Upper lobe of left lung (tissue), 6 donors: Measurements from ENCODE around the gene IMMP1L. TPM values are rescaled to one million over a fixed set of nuclear protein-coding genes. Genes with fewer than 3 reads are reported as not detected.

ENCODE experiments used
- ATAC-seq, 2 donors: fragments of 200-7000 bp; cut with Tn5 transposase; one replicate each; pipeline ENCODE4 v1.9.1; 2022; ENCODE audit warnings: mild to moderate bottlenecking in 2 of 2, moderate library complexity in 2 of 2; ENCODE audit not compliant: low FRiP score in 2 of 2
- DNase-seq, 2 donors: peaks; one replicate each; pipeline ENCODE4 v3.0.0-alpha.2; 2019 to 2020
- H3K27ac ChIP-seq, 4 donors: fragments of 200-600 bp; sonication (generic); one replicate each; pipeline ENCODE4 v1.5.1; 2016 to 2019
- H3K27me3 ChIP-seq, 4 donors: fragments of 200-600 bp; sonication (generic); one replicate each; pipeline ENCODE4 v1.5.1; 2017 to 2019
- H3K36me3 ChIP-seq, 4 donors: fragments of 200-600 bp; sonication (generic); one replicate each; pipeline ENCODE4 v1.5.1; 2016 to 2019
- H3K4me1 ChIP-seq, 4 donors: fragments of 200-600 bp; sonication (generic); one replicate each; pipeline ENCODE4 v1.5.1; 2018 to 2019
- H3K4me3 ChIP-seq, 4 donors: fragments of 200-600 bp; sonication (generic); one replicate each; pipeline ENCODE4 v1.5.1; 2017 to 2019; ENCODE audit warnings: mild to moderate bottlenecking in 2 of 4, moderate library complexity in 1 of 4
- H3K9me3 ChIP-seq, 4 donors: fragments of 200-600 bp; sonication (generic); one replicate each; pipeline ENCODE4 v1.5.1; 2018 to 2019
- CTCF ChIP-seq, 6 experiments: fragments of 450-650 bp in 4 of 6; fragments of 200-600 bp in 2 of 6; sonication (generic) in 2 of 6; IDR thresholded peaks; one replicate each; pipeline ENCODE4 v1.5.1; 2016 to 2019; ENCODE audit warnings: antibody characterized with exemption in 6 of 6
- EP300 ChIP-seq, 4 donors: sonication (generic); formaldehyde crosslinking; IDR thresholded peaks; one replicate each; pipeline ENCODE4 v1.5.1; 2017; ENCODE audit warnings: antibody characterized with exemption in 4 of 4, control low read depth in 2 of 4
- POLR2A ChIP-seq, 4 donors: fragments of 450-650 bp; IDR thresholded peaks; one replicate each; pipeline ENCODE4 v1.5.1; 2016 to 2017; ENCODE audit warnings: antibody characterized with exemption in 4 of 4, mild to moderate bottlenecking in 2 of 4
- POLR2AphosphoS5 ChIP-seq, 2 donors: sonication (generic); formaldehyde crosslinking; IDR thresholded peaks; one replicate each; pipeline ENCODE4 v1.5.1; 2017; ENCODE audit warnings: antibody characterized with exemption in 2 of 2
- WGBS, 2 donors: methylation state at CpG; one replicate each; pipeline ENCODE4 v1.1.5; 2017 to 2018; 5-methylcytosine and 5-hydroxymethylcytosine counted together
- total RNA-seq, 6 donors: library from RNA; depleted of rRNA in 4 of 6; stranded (reverse); fragments of >200 nt in 4 of 6; gene quantifications; one replicate each; pipeline versions ENCODE4 v1.1.0 to v1.2.1, GENCODE V29; 2016 to 2021
- donor health status: DM: no; HTN: no; CAD: no; lungs with moderate emphysema.
- donor health status: DM: no; HTN: yes; CAD: no; lungs with severe emphysema.

The IMMP1L gene
- total RNA-seq, 6 donors from 2014 or later, result 2.9 to 38.2 (median 14.2) TPM

- no peaks in the 10 kb centered on the region for H3K4me1 ChIP-seq
- no peak for TF ChIP-seq POLR2AphosphoS5 (IDR thresholded peaks at IDR 0.05)
- no peak for TF ChIP-seq EP300 (IDR thresholded peaks at IDR 0.05)
- no peak for TF ChIP-seq POLR2A (IDR thresholded peaks at IDR 0.05)
- no peak for TF ChIP-seq CTCF (IDR thresholded peaks at IDR 0.05)
- no peak overlapping the region for H3K27ac ChIP-seq
- 88 to 92% methylated on average over 4 of the region's 4 CpGs for WGBS, 2 donors
- no peaks in the 10 kb centered on the region for H3K9me3 ChIP-seq
- H3K27me3 ChIP-seq, result no peaks in the 10 kb centered on the region
- DNase-seq (no peak), ATAC-seq (no peak)
- no peaks in the 10 kb centered on the region for H3K36me3 ChIP-seq
- H3K4me3 ChIP-seq, result no peak overlapping the region
Measured at GRCh38 chr11:31535479-31535878, 26.1 kb upstream of the IMMP1L start.

- Histone ChIP-seq H3K4me3 (no peak overlapping the region), H3K4me1 (peaks cover 0 to 5% (median 0%) of the 10 kb centered on the region in 4 donors), H3K9me3 (no peaks in the 10 kb centered on the region), H3K36me3 (no peaks in the 10 kb centered on the region), H3K27me3 (no peaks in the 10 kb centered on the region), H3K27ac (no peak overlapping the region)
- no peak for ATAC-seq
- DNase-seq, result no peak
- no peak for TF ChIP-seq CTCF (IDR thresholded peaks at IDR 0.05)
- no peak for TF ChIP-seq POLR2AphosphoS5 (IDR thresholded peaks at IDR 0.05)
- TF ChIP-seq POLR2A (IDR thresholded peaks at IDR 0.05), result no peak
- TF ChIP-seq EP300 (IDR thresholded peaks at IDR 0.05), result no peak
- 74 to 85% methylated on average over 1 of the region's 1 CpG for WGBS, 2 donors
Measured at GRCh38 chr11:31531293-31531692, 21.9 kb upstream of the IMMP1L start.

- no peak for ATAC-seq
- no peak for DNase-seq
Measured at GRCh38 chr11:31529701-31530100, 20.3 kb upstream of the IMMP1L start.

GRCh38 chr11:31529189-31529588 lies 19.8 kb upstream of the IMMP1L start:
- Histone ChIP-seq H3K27me3 (no peaks in the 10 kb centered on the region), H3K9me3 (no peaks in the 10 kb centered on the region), H3K4me1 (peaks cover 0 to 5% (median 0%) of the 10 kb centered on the region in 4 donors), H3K36me3 (no peaks in the 10 kb centered on the region), H3K27ac (no peak overlapping the region), H3K4me3 (no peak overlapping the region)
- DNase-seq (no peak), ATAC-seq (no peak)
- 73 to 85% methylated on average over 2 of the region's 2 CpGs for WGBS, 2 donors
- TF ChIP-seq POLR2AphosphoS5 (IDR thresholded peaks at IDR 0.05) (no peak), EP300 (IDR thresholded peaks at IDR 0.05) (no peak), CTCF (IDR thresholded peaks at IDR 0.05) (no peak), POLR2A (IDR thresholded peaks at IDR 0.05) (no peak)

More at GRCh38 chr11:31529701-31530100, 20.3 kb upstream of the IMMP1L start:
- Histone ChIP-seq H3K4me3 (no peak overlapping the region), H3K9me3 (no peaks in the 10 kb centered on the region), H3K36me3 (no peaks in the 10 kb centered on the region), H3K27me3 (no peaks in the 10 kb centered on the region), H3K4me1 (peaks cover 0 to 5% (median 0%) of the 10 kb centered on the region in 4 donors), H3K27ac (no peak overlapping the region)
- TF ChIP-seq POLR2A (IDR thresholded peaks at IDR 0.05) (no peak), CTCF (IDR thresholded peaks at IDR 0.05) (no peak), EP300 (IDR thresholded peaks at IDR 0.05) (no peak), POLR2AphosphoS5 (IDR thresholded peaks at IDR 0.05) (no peak)

- no peaks in the 10 kb centered on the region for H3K9me3 ChIP-seq
- H3K36me3 ChIP-seq, result no peaks in the 10 kb centered on the region
- no peak overlapping the region for H3K27ac ChIP-seq
- no peak for ATAC-seq
- H3K4me1 ChIP-seq, result no peaks in the 10 kb centered on the region
- no peak for DNase-seq
- TF ChIP-seq CTCF (IDR thresholded peaks at IDR 0.05) (no peak), POLR2AphosphoS5 (IDR thresholded peaks at IDR 0.05) (no peak), EP300 (IDR thresholded peaks at IDR 0.05) (no peak)
- H3K4me3 ChIP-seq, result no peak overlapping the region
- H3K27me3 ChIP-seq, result no peaks in the 10 kb centered on the region
Measured at GRCh38 chr11:31521497-31522150, 12.2 kb upstream of the IMMP1L start.
